Spinal cord (tissue), 10 donors: Measurements from ENCODE around the gene CREBBP. TPM values are rescaled to one million over a fixed set of nuclear protein-coding genes. Genes with fewer than 3 reads are reported as not detected.
A peak's percentile ranks its signal among the peaks of the same experiment; 100 is the strongest.

Experiments
- DNase-seq, 6 donors: peaks; one replicate each; pipeline versions ENCODE4 v3.0.0 to v3.0.0-alpha.2; 2013 to 2015; ENCODE audit warnings: low spot score in 6 of 6, low read depth in 4 of 6
- H3K27ac ChIP-seq: one replicate; pipeline ENCODE4 v1.5.1; 2013; ENCODE audit warnings: low read depth, low read length, control low read depth
- H3K27me3 ChIP-seq: one replicate; pipeline ENCODE4 v1.6.1; 2013; ENCODE audit warnings: low read length; ENCODE audit not compliant: control insufficient read depth, insufficient read depth
- H3K36me3 ChIP-seq: one replicate; pipeline ENCODE4 v1.6.1; 2013; ENCODE audit warnings: low read length; ENCODE audit not compliant: control insufficient read depth, insufficient read depth
- H3K4me1 ChIP-seq: one replicate; pipeline ENCODE4 v1.6.1; 2013; ENCODE audit warnings: low read length; ENCODE audit not compliant: control insufficient read depth, insufficient read depth
- H3K4me3 ChIP-seq: one replicate; pipeline ENCODE4 v1.5.1; 2013; ENCODE audit warnings: low read depth, low read length, control low read depth
- H3K9me3 ChIP-seq: one replicate; pipeline ENCODE4 v1.6.1; 2013; ENCODE audit warnings: low read length; ENCODE audit not compliant: control insufficient read depth, insufficient read depth
- WGBS: methylation state at CpG from one replicate; pipeline ENCODE4 v1.1.5; 2013; ENCODE audit warnings: missing lambda C conversion rate; ENCODE audit not compliant: insufficient coverage; 5-methylcytosine and 5-hydroxymethylcytosine counted together
- polyA plus RNA-seq, 2 donors: library from polyadenylated mRNA; unstranded; fragments of 120-200 nt; gene quantifications; one replicate each; pipeline ENCODE4 v1.2.1, GENCODE V29; 2013; ENCODE audit not compliant: insufficient read length in 2 of 2
- total RNA-seq, 2 donors: library from RNA; depleted of rRNA in 1 of 2; stranded (reverse); fragments of 120-200 nt in 1 of 2; fragments of >200 nt in 1 of 2; gene quantifications; one replicate each; pipeline versions ENCODE4 v1.2.3 to v1.2.4, GENCODE V29; 2013 to 2014
- donor health status: healthy.

The CREBBP gene
- total and polyA plus RNA-seq, 4 donors, result 41.5 to 64.3 (median 61.4) TPM

GRCh38 chr16:3681206-3681605, 199.3 kb downstream of the CREBBP start:
- Histone ChIP-seq H3K27ac (peak overlapping the region; percentile 25), H3K9me3 (no peaks in the 10 kb centered on the region), H3K27me3 (no peaks in the 10 kb centered on the region), H3K4me3 (no peak overlapping the region), H3K36me3 (peaks cover 78% of the 10 kb centered on the region), H3K4me1 (peaks cover 9% of the 10 kb centered on the region)
- WGBS, result 54% methylated on average over 2 of the region's 3 CpGs
- DNase-seq, result peak in 3 of 6 donors; percentile 11 to 61 (median 38)

DNA sequence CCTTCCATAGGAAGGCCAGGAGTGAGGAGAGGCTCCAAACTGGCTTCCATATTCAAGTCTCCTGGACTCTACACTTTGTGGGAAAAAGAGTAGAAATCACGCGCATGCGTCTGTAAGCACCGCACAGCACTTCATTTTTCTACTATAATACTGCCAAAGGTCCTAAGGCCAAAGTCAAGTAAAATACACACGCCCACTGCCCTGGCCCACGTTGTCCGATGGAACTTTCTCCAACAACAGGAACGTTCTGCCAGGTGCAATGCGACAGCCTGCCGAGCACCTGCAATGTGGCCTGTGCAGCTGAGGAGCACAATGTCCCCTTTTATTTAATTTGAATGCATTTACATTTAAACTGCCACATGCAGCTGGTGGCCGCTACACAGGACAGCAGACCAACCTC, 202.5 kb downstream of the CREBBP start:
- Histone ChIP-seq H3K27ac (no peak overlapping the region), H3K4me1 (peaks cover 13% of the 10 kb centered on the region), H3K36me3 (peaks cover 92% of the 10 kb centered on the region), H3K4me3 (no peak overlapping the region), H3K27me3 (no peaks in the 10 kb centered on the region), H3K9me3 (no peaks in the 10 kb centered on the region)
- no peak for DNase-seq
- 69% methylated on average over 9 of the region's 11 CpGs for WGBS

- H3K4me3 ChIP-seq, result no peak overlapping the region
- no peak for DNase-seq
- H3K27ac ChIP-seq, result no peak overlapping the region
- peaks cover 99% of the 10 kb centered on the region for H3K36me3 ChIP-seq
- H3K27me3 ChIP-seq, result no peaks in the 10 kb centered on the region
- H3K4me1 ChIP-seq, result peaks cover 12% of the 10 kb centered on the region
- WGBS, result 82% methylated on average over 21 of the region's 24 CpGs
- H3K9me3 ChIP-seq, result no peaks in the 10 kb centered on the region
Observed at GRCh38 chr16:3675601-3676130, 204.8 kb downstream of the CREBBP start.

Other genes starting within 250 kb of the CREBBP start
- 10 to 100 TPM; 23.5 to 29.2 TPM for gene DNASE1, start 226.0 kb downstream of the CREBBP start, total RNA-seq
- 10 to 100 TPM; 24.2 to 37.6 TPM for gene DNASE1, start 226.0 kb downstream of the CREBBP start, polyA plus RNA-seq
- 10 to 100 TPM; 68.1 to 68.4 TPM for gene TRAP1, start 163.2 kb downstream of the CREBBP start, total RNA-seq
- 100 to 1,000 TPM in 1 of 2 donors, 10 to 100 TPM in 1; 97.3 to 142 TPM for gene TRAP1, start 163.2 kb downstream of the CREBBP start, polyA plus RNA-seq
- 10 to 100 TPM; 12.6 to 13.4 TPM for gene ADCY9, start 235.7 kb upstream of the CREBBP start, total RNA-seq
- gene ADCY9, start 235.7 kb upstream of the CREBBP start, polyA plus RNA-seq, result 10 to 100 TPM; 12.0 to 13.4 TPM